ENCODE results near the gene LAMB4.
A peak's percentile ranks its signal among the peaks of the same experiment; 100 is the strongest.

- TF ChIP-seq CTCF (conservative IDR thresholded peaks at IDR 0.05; ENCODE audit: low read depth in 2 of 2) = peak in 1 of 2 experiments; percentile 30; a peak in 2 of 4 replicates
- TF ChIP-seq ZNF114 (CRISPR knock-in tag; IDR thresholded peaks at IDR 0.05) = no peak
- TF ChIP-seq EZH2phosphoT487 (IDR thresholded peaks at IDR 0.05; ENCODE audit: unreplicated experiment) = no peak
- TF ChIP-seq REST (IDR thresholded peaks at IDR 0.05; ENCODE audit: unreplicated experiment) = no peak
- TF ChIP-seq EZH2 (IDR thresholded peaks at IDR 0.05; ENCODE audit: low read depth, unreplicated experiment) = no peak
- TF ChIP-seq CREB1 (CRISPR knock-in tag; IDR thresholded peaks at IDR 0.05; ENCODE audit: low read depth) = no peak
- no peak for TF ChIP-seq ETS1 (IDR thresholded peaks at IDR 0.05)
- no peak for TF ChIP-seq POLR2AphosphoS5 (IDR thresholded peaks at IDR 0.05; ENCODE audit: low read depth)
- TF ChIP-seq JUNB (IDR thresholded peaks at IDR 0.05; ENCODE audit: unreplicated experiment) = no peak
- TF ChIP-seq ZNF331 (CRISPR knock-in tag; IDR thresholded peaks at IDR 0.05; ENCODE audit: low read depth) = no peak
- TF ChIP-seq STAT1 (IDR thresholded peaks at IDR 0.05; ENCODE audit: unreplicated experiment) = no peak
- no peak for TF ChIP-seq ZNF462 (CRISPR knock-in tag; IDR thresholded peaks at IDR 0.05)
- no peak for TF ChIP-seq NANOG (IDR thresholded peaks at IDR 0.05; ENCODE audit: borderline replicate concordance)
Observed at GRCh38 chr7:108062250-108063014, 67.7 kb downstream of the LAMB4 start.

Measured in GM23338 (cell line).